Measurements from ENCODE around the gene PTPRO. TPM values are rescaled to one million over a fixed set of nuclear protein-coding genes. Genes with fewer than 3 reads are reported as not detected.

PTPRO gene
- total RNA-seq, 1 donor from 2014 or later, result 3.0 TPM

DNA sequence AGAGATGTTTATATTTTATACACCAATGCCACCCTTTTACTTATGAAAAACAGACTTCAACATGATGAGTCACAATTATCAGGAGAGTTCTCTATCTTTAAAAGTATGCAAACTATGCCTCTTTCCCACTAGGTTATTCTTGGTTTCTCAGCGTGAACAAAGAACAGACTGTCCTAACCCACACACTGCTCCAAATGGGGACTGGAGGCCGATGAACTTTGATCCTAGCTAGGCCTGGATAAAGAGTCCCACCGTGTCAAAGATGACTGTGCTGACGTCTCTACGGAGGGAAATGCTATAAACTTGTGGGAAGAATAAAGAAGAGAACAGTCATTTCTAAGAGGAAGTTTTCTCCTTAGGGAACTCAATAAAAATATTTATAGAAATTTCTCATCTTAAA is 306.8 kb downstream of the PTPRO start:
- DNase-seq (ENCODE audit: low spot score), result no peak
- TF ChIP-seq, protein P1, sequence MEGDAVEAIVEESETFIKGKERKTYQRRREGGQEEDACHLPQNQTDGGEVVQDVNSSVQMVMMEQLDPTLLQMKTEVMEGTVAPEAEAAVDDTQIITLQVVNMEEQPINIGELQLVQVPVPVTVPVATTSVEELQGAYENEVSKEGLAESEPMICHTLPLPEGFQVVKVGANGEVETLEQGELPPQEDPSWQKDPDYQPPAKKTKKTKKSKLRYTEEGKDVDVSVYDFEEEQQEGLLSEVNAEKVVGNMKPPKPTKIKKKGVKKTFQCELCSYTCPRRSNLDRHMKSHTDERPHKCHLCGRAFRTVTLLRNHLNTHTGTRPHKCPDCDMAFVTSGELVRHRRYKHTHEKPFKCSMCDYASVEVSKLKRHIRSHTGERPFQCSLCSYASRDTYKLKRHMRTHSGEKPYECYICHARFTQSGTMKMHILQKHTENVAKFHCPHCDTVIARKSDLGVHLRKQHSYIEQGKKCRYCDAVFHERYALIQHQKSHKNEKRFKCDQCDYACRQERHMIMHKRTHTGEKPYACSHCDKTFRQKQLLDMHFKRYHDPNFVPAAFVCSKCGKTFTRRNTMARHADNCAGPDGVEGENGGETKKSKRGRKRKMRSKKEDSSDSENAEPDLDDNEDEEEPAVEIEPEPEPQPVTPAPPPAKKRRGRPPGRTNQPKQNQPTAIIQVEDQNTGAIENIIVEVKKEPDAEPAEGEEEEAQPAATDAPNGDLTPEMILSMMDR (IDR thresholded peaks at IDR 0.05), result no peak
- Mint-ChIP-seq H3K27ac (ENCODE audit: unreplicated experiment) (peak overlapping the region; percentile 100), H3K36me3 (ENCODE audit: low read depth) (peaks cover 31% of the 10 kb centered on the region), H3K4me3 (ENCODE audit: unreplicated experiment) (peak overlapping the region; percentile 47), H3K9me3 (ENCODE audit: low read depth) (no peaks in the 10 kb centered on the region), H3K27me3 (ENCODE audit: low read depth) (no peaks in the 10 kb centered on the region), H3K4me1 (ENCODE audit: low read depth) (peaks cover 87% of the 10 kb centered on the region)

DNA sequence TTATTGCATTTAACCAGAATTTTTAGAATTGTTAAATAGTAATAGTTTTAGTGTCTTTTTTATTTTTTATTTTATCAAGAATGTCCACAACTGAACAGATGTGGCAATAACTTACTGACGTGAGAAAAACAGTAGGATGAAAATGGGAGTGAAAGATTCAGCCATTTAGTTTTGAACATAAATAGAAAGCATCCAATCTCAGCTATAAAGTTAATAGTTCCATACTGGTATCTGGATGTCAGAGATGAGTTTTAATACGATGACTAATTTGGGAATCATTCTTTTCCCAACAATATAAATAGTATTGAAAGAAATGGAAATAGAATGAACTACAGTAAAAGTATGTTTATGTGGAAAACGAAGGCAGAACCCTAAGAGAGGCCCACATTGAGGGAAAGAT is 307.5 kb downstream of the PTPRO start:
- H3K4me1 Mint-ChIP-seq (ENCODE audit: low read depth), result peaks cover 86% of the 10 kb centered on the region
- H3K27ac Mint-ChIP-seq (ENCODE audit: unreplicated experiment), result peak overlapping the region; percentile 100
- TF ChIP-seq, protein P1 (IDR thresholded peaks at IDR 0.05), result no peak

GRCh38 chr12:15631007-15631715 is 308.9 kb downstream of the PTPRO start:
- peaks cover 82% of the 10 kb centered on the region for H3K4me1 Mint-ChIP-seq (ENCODE audit: low read depth)
- peak overlapping the region; percentile 47 for H3K4me3 Mint-ChIP-seq (ENCODE audit: unreplicated experiment)
- DNase-seq (ENCODE audit: low spot score), result no peak
- peak overlapping the region; percentile 100 for H3K27ac Mint-ChIP-seq (ENCODE audit: unreplicated experiment)
- H3K27me3 Mint-ChIP-seq (ENCODE audit: low read depth), result no peaks in the 10 kb centered on the region
- no peaks in the 10 kb centered on the region for H3K9me3 Mint-ChIP-seq (ENCODE audit: low read depth)
- TF ChIP-seq, protein P1 (IDR thresholded peaks at IDR 0.05), result no peak
- peaks cover 21% of the 10 kb centered on the region for H3K36me3 Mint-ChIP-seq (ENCODE audit: low read depth)

More for the DNA sequence above, 307.5 kb downstream of the PTPRO start:
- peaks cover 26% of the 10 kb centered on the region for H3K36me3 Mint-ChIP-seq (ENCODE audit: low read depth)
- no peaks in the 10 kb centered on the region for H3K27me3 Mint-ChIP-seq (ENCODE audit: low read depth)
- H3K4me3 Mint-ChIP-seq (ENCODE audit: unreplicated experiment), result peak overlapping the region; percentile 41
- no peaks in the 10 kb centered on the region for H3K9me3 Mint-ChIP-seq (ENCODE audit: low read depth)
- no peak for DNase-seq (ENCODE audit: low spot score)

DNA sequence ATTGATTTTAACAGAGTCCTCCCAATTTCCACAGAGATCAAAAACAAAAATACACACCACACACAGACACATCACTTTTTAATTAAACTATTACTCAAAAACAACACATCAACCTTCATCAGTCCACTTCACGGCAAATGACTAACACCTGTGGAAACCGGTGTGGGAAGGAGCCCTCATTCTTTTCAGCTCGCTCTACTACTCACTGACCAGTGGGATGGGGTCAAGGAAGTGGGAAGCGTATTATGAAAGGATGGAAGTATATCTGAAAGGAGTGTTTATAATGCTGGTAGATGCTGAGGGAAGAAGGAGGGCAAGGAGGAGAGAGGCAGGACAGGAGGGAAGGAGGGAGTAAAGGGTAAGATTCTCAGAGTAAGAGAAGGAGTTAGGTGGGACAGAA is 310.4 kb downstream of the PTPRO start:
- DNase-seq (ENCODE audit: low spot score), result no peak
- Mint-ChIP-seq H3K27me3 (ENCODE audit: low read depth) (no peaks in the 10 kb centered on the region), H3K36me3 (ENCODE audit: low read depth) (peaks cover 16% of the 10 kb centered on the region), H3K9me3 (ENCODE audit: low read depth) (no peaks in the 10 kb centered on the region), H3K4me3 (ENCODE audit: unreplicated experiment) (no peak overlapping the region), H3K27ac (ENCODE audit: unreplicated experiment) (peak overlapping the region; percentile 96), H3K4me1 (ENCODE audit: low read depth) (peaks cover 84% of the 10 kb centered on the region)
- TF ChIP-seq, protein P1 (IDR thresholded peaks at IDR 0.05), result no peak

DNA sequence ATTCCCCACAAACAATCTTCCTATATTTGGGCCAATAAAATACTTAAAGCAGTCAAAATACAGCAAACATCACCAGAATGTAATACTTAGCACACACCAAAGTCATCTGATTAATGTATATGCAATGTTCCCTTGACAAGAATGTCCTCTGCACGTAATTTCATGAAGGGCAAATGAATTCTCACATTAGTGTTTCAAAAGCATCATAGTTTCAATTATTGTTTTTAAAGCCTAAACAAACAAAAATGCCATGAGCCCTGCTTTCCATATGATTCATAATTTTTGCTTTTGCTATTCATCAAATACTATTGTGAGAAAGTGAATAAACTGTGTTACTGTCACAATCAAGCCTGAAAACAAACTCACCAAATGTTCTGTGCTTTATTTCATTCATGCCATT is 310.9 kb downstream of the PTPRO start:
- H3K27me3 Mint-ChIP-seq (ENCODE audit: low read depth), result no peaks in the 10 kb centered on the region
- H3K4me1 Mint-ChIP-seq (ENCODE audit: low read depth), result peaks cover 83% of the 10 kb centered on the region
- peaks cover 16% of the 10 kb centered on the region for H3K36me3 Mint-ChIP-seq (ENCODE audit: low read depth)
- DNase-seq (ENCODE audit: low spot score), result no peak
- H3K4me3 Mint-ChIP-seq (ENCODE audit: unreplicated experiment), result no peak overlapping the region
- peak overlapping the region; percentile 96 for H3K27ac Mint-ChIP-seq (ENCODE audit: unreplicated experiment)
- no peaks in the 10 kb centered on the region for H3K9me3 Mint-ChIP-seq (ENCODE audit: low read depth)
- TF ChIP-seq, protein P1 (IDR thresholded peaks at IDR 0.05), result no peak
